DOHH2 (cell line): Measurements from ENCODE around the gene MYO1B.

Experiments used
- H3F3A ChIP-seq: fragments of 200-600 bp; sonication (generic), shearing (Covaris generic); 2 replicates; pipeline ENCODE4 v1.6.0; 2016; ENCODE audit warnings: antibody characterized with exemption, mild to moderate bottlenecking; ENCODE audit not compliant: control insufficient read depth, insufficient read depth
- H3K27ac ChIP-seq: fragments of 200-600 bp; sonication (generic); 2 replicates; pipeline ENCODE4 v1.5.1; 2014; ENCODE audit warnings: low read depth, mild to moderate bottlenecking, low read length, moderate library complexity
- H3K27me3 ChIP-seq: fragments of 200-600 bp; sonication (generic); 2 replicates; pipeline ENCODE4 v1.6.1; 2014; ENCODE audit warnings: mild to moderate bottlenecking, low read length, mixed read lengths; ENCODE audit not compliant: control insufficient read depth
- H3K36me3 ChIP-seq: fragments of 200-600 bp; sonication (generic); 2 replicates; pipeline ENCODE4 v1.6.1; 2014; ENCODE audit warnings: mild to moderate bottlenecking, low read length, moderate library complexity, mixed read lengths; ENCODE audit not compliant: control insufficient read depth
- H3K4me1 ChIP-seq: fragments of 200-600 bp; sonication (generic); 2 replicates; pipeline ENCODE4 v1.6.1; 2014; ENCODE audit warnings: mild to moderate bottlenecking, low read length, mixed read lengths; ENCODE audit not compliant: control insufficient read depth
- H3K4me2 ChIP-seq: fragments of 200-600 bp; sonication (generic); 2 replicates; pipeline ENCODE4 v1.6.0; 2014; ENCODE audit warnings: mild to moderate bottlenecking, low read length, moderate library complexity
- H3K4me3 ChIP-seq: fragments of 200-600 bp; sonication (generic); 2 replicates; pipeline ENCODE4 v1.5.1; 2014; ENCODE audit warnings: mild to moderate bottlenecking, low read length, mixed read lengths
- H3K79me2 ChIP-seq: fragments of 200-600 bp; sonication (generic); 2 replicates; pipeline ENCODE4 v1.6.1; 2014; ENCODE audit warnings: mild to moderate bottlenecking, low read length, mixed read lengths; ENCODE audit not compliant: control insufficient read depth
- H3K9me2 ChIP-seq: fragments of 200-600 bp; sonication (generic); replicated peaks from 2 replicates; pipeline ENCODE4 v1.6.1; 2014; ENCODE audit warnings: mild to moderate bottlenecking, low read length, mixed read lengths; ENCODE audit not compliant: control insufficient read depth
- H3K9me3 ChIP-seq: fragments of 200-600 bp; sonication (generic); 2 replicates; pipeline ENCODE4 v1.6.1; 2014; ENCODE audit warnings: antibody characterized with exemption, low read length, mixed read lengths; ENCODE audit not compliant: control insufficient read depth, insufficient read depth
- H4K20me1 ChIP-seq: fragments of 200-600 bp; sonication (generic); 2 replicates; pipeline ENCODE4 v1.6.0; 2014; ENCODE audit warnings: low read depth, mild to moderate bottlenecking, antibody characterized with exemption, low read length, moderate library complexity; ENCODE audit not compliant: control insufficient read depth, insufficient read depth
- CTCF ChIP-seq: fragments of 200-600 bp; sonication (generic); IDR thresholded peaks from one replicate; pipeline ENCODE4 v1.5.1; 2014; ENCODE audit warnings: antibody characterized with exemption, mild to moderate bottlenecking, low read depth, low read length; ENCODE audit not compliant: poor library complexity, severe bottlenecking
- EZH2phosphoT487 ChIP-seq: fragments of 200-600 bp; sonication (generic); IDR thresholded peaks from 2 replicates; pipeline ENCODE4 v1.6.1; 2017; ENCODE audit warnings: borderline replicate concordance, mild to moderate bottlenecking, antibody characterized with exemption, low read length, moderate library complexity, mixed read lengths

MYO1B gene

GRCh38 chr2:191209340-191209739 is 35.9 kb upstream of the MYO1B start:
- TF ChIP-seq EZH2phosphoT487, result no peak
- no peak for TF ChIP-seq CTCF
- no peaks in the 10 kb centered on the region for H3K4me1 ChIP-seq
- no peak overlapping the region for H3K27ac ChIP-seq
- H3K36me3 ChIP-seq, result no peaks in the 10 kb centered on the region
- 0 out of 2 replicates have a peak, but pooled peaks cover 3% of the 10 kb centered on the region for H3K27me3 ChIP-seq
- H3K4me3 ChIP-seq, result no peak overlapping the region
- no peaks in the 10 kb centered on the region; the same call in 1 of the 2 replicates for H3K9me2 ChIP-seq
- no peaks in the 10 kb centered on the region for H3F3A ChIP-seq
- no peak overlapping the region for H3K4me2 ChIP-seq
- H4K20me1 ChIP-seq, result no peaks in the 10 kb centered on the region
- no peaks in the 10 kb centered on the region for H3K79me2 ChIP-seq
- H3K9me3 ChIP-seq, result no peaks in the 10 kb centered on the region

- no peaks in the 10 kb centered on the region for H3K9me3 ChIP-seq
- H3K27me3 ChIP-seq, result 0 out of 2 replicates have a peak, but pooled peaks cover 3% of the 10 kb centered on the region
- H3F3A ChIP-seq, result no peaks in the 10 kb centered on the region
- H3K4me2 ChIP-seq, result no peak overlapping the region
- H4K20me1 ChIP-seq, result no peaks in the 10 kb centered on the region
- no peaks in the 10 kb centered on the region for H3K36me3 ChIP-seq
- no peak overlapping the region for H3K4me3 ChIP-seq
- no peaks in the 10 kb centered on the region for H3K4me1 ChIP-seq
- no peak overlapping the region for H3K27ac ChIP-seq
- TF ChIP-seq EZH2phosphoT487, result no peak
- no peak for TF ChIP-seq CTCF
- H3K9me2 ChIP-seq, result no peaks in the 10 kb centered on the region; the same call in 1 of the 2 replicates
- H3K79me2 ChIP-seq, result no peaks in the 10 kb centered on the region
Observed at GRCh38 chr2:191212119-191212518, 33.1 kb upstream of the MYO1B start.

GRCh38 chr2:191213333-191213732 is 31.9 kb upstream of the MYO1B start:
- 0 out of 2 replicates have a peak, but pooled peaks cover 3% of the 10 kb centered on the region for H3K27me3 ChIP-seq
- H3K79me2 ChIP-seq, result no peaks in the 10 kb centered on the region
- no peaks in the 10 kb centered on the region for H4K20me1 ChIP-seq
- no peaks in the 10 kb centered on the region for H3F3A ChIP-seq
- H3K27ac ChIP-seq, result no peak overlapping the region
- no peak overlapping the region for H3K4me3 ChIP-seq
- H3K4me1 ChIP-seq, result no peaks in the 10 kb centered on the region
- no peaks in the 10 kb centered on the region; the same call in 1 of the 2 replicates for H3K9me2 ChIP-seq
- no peaks in the 10 kb centered on the region for H3K9me3 ChIP-seq
- TF ChIP-seq CTCF (no peak), EZH2phosphoT487 (no peak)
- no peaks in the 10 kb centered on the region for H3K36me3 ChIP-seq
- H3K4me2 ChIP-seq, result no peak overlapping the region
